Spleen (tissue), 11 donors: ENCODE results near the gene DAB1. TPM values are rescaled to one million over a fixed set of nuclear protein-coding genes. Genes with fewer than 3 reads are reported as not detected.

Source experiments
- DNase-seq: peaks from one replicate; pipeline ENCODE4 v3.0.0-alpha.2; 2020
- H3K27ac ChIP-seq, 8 donors: fragments of 200-600 bp; sonication (generic) in 7 of 8; 1 replicate in 4 of 8; 2 replicates in 4 of 8; pipeline versions ENCODE4 v1.5.0 to v1.8.0; 2016 to 2021; ENCODE audit warnings: inconsistent platforms in 4 of 8, mild to moderate bottlenecking in 4 of 8, moderate library complexity in 1 of 8
- H3K27me3 ChIP-seq, 7 donors: fragments of 200-600 bp; sonication (generic) in 6 of 7; replicated peaks in 1 of 7; 1 replicate in 4 of 7; 2 replicates in 3 of 7; pipeline versions ENCODE4 v1.5.0 to v1.8.0; 2016 to 2021; ENCODE audit warnings: inconsistent platforms in 3 of 7, mild to moderate bottlenecking in 1 of 7
- H3K36me3 ChIP-seq, 6 donors: fragments of 200-600 bp; sonication (generic) in 5 of 6; 1 replicate in 4 of 6; 2 replicates in 2 of 6; pipeline versions ENCODE4 v1.5.0 to v1.8.0; 2016 to 2021; ENCODE audit warnings: inconsistent platforms in 2 of 6
- H3K4me1 ChIP-seq, 6 donors: fragments of 200-600 bp; sonication (generic) in 5 of 6; 1 replicate in 3 of 6; 2 replicates in 3 of 6; pipeline versions ENCODE4 v1.5.0 to v1.8.0; 2016 to 2021; ENCODE audit warnings: inconsistent platforms in 3 of 6
- H3K4me3 ChIP-seq, 8 donors: fragments of 200-600 bp; sonication (generic) in 7 of 8; 1 replicate in 4 of 8; 2 replicates in 4 of 8; pipeline versions ENCODE4 v1.5.0 to v1.8.0; 2016 to 2021; ENCODE audit warnings: inconsistent platforms in 4 of 8, mild to moderate bottlenecking in 4 of 8, moderate library complexity in 2 of 8
- H3K9me3 ChIP-seq, 8 donors: fragments of 200-600 bp; sonication (generic) in 7 of 8; 1 replicate in 4 of 8; 2 replicates in 4 of 8; pipeline versions ENCODE4 v1.5.0 to v1.8.0; 2016 to 2021; ENCODE audit warnings: inconsistent platforms in 4 of 8
- CTCF ChIP-seq, 11 experiments: fragments of 200-600 bp in 7 of 11; fragments of 450-650 bp in 4 of 11; sonication (generic) in 4 of 11; IDR thresholded peaks in 8 of 11; conservative IDR thresholded peaks in 3 of 11; 1 replicate in 7 of 11; 2 replicates in 4 of 11; pipeline versions ENCODE4 v1.4.0 to v1.8.0; 2016 to 2021; ENCODE audit warnings: antibody characterized with exemption in 11 of 11, inconsistent platforms in 4 of 11, mild to moderate bottlenecking in 1 of 11
- POLR2A ChIP-seq, 3 donors: fragments of 450-650 bp; IDR thresholded peaks; one replicate each; pipeline ENCODE4 v1.5.1; 2017; ENCODE audit warnings: antibody characterized with exemption in 3 of 3, mild to moderate bottlenecking in 1 of 3
- POLR2AphosphoS5 ChIP-seq, 3 donors: sonication (generic); formaldehyde crosslinking; IDR thresholded peaks; one replicate each; pipeline ENCODE4 v1.5.1; 2017; ENCODE audit warnings: antibody characterized with exemption in 3 of 3
- WGBS, 5 donors: extraction: QIAGEN DNeasy Blood & Tissue Kit in 3 of 5; methylation state at CpG; one replicate each; pipeline versions ENCODE4 v1.1.5 to v1.1.7; 2013 to 2018; 5-methylcytosine and 5-hydroxymethylcytosine counted together
- intact Hi-C: fragments of 100-400 bp; cut with DNase I; formaldehyde crosslinking; loops from one replicate; pipeline ENCODE4 v1.15.0; 2023; ENCODE audit warnings: low total_unique reads
- polyA plus RNA-seq, 3 donors: library from polyadenylated mRNA; stranded (reverse); fragments of 200-250 nt; gene quantifications; one replicate each; pipeline ENCODE4 v1.2.1, GENCODE V29; 2013
- total RNA-seq, 7 donors: library from RNA; depleted of rRNA in 3 of 7; stranded (reverse); fragments of >200 nt in 3 of 7; fragmentation: NEBNext Ultra II Directional in 4 of 7; extraction: Animal tissue kit (Norgen Biotek cat#: 25700) in 4 of 7; gene quantifications; one replicate each; pipeline versions ENCODE4 v1.1.0 to v1.2.1, GENCODE V29; 2016 to 2021
- donor health status: healthy with polysubstance abuse.
- donor health status: DM: no; HTN: no; CAD: no; lungs with moderate emphysema.
- donor health status: DM: no; HTN: no; CAD: no.
- donor health status: Bipolar disorder and iron deficiency.
- donor health status: healthy.
- donor health status: DM: no; HTN: no; CAD: no.
- donor health status: DM: yes; HTN: yes; CAD: no.

DAB1 gene
- total and polyA plus RNA-seq, 10 donors: 0.03 to 0.70 (median 0.26) TPM; not detected in 1

GRCh38 chr1:56975446-56975845, 448.4 kb downstream of the DAB1 start:
- no peaks in the 10 kb centered on the region for H3K4me1 ChIP-seq
- TF ChIP-seq POLR2AphosphoS5 (IDR thresholded peaks at IDR 0.05) (no peak), CTCF (IDR thresholded peaks at IDR 0.05 in 8 of 11, conservative IDR thresholded peaks at IDR 0.05 in 3 of 11) (no peak), POLR2A (IDR thresholded peaks at IDR 0.05) (no peak)
- H3K4me3 ChIP-seq: no peak overlapping the region
- 61 to 77% (median 65%) methylated on average over 4 of the region's 4 CpGs for WGBS, 5 donors
- H3K9me3 ChIP-seq: peaks cover 0 to 4% (median 0%) of the 10 kb centered on the region in 8 donors
- H3K27ac ChIP-seq: peak overlapping the region in 1 of 8 donors; percentile 10
- intact Hi-C loops: no loop called here
- peaks cover 0 to 7% (median 0%) of the 10 kb centered on the region in 7 donors for H3K27me3 ChIP-seq
- DNase-seq: no peak
- no peaks in the 10 kb centered on the region for H3K36me3 ChIP-seq

- Histone ChIP-seq H3K36me3 (no peaks in the 10 kb centered on the region), H3K4me1 (no peaks in the 10 kb centered on the region), H3K27ac (peak overlapping the region in 1 of 8 donors; percentile 62), H3K4me3 (no peak overlapping the region), H3K27me3 (peaks cover 0 to 7% (median 0%) of the 10 kb centered on the region in 7 donors), H3K9me3 (peaks cover 0 to 4% (median 0%) of the 10 kb centered on the region in 8 donors)
- no peak for DNase-seq
- TF ChIP-seq CTCF (IDR thresholded peaks at IDR 0.05 in 8 of 11, conservative IDR thresholded peaks at IDR 0.05 in 3 of 11): no peak
- TF ChIP-seq POLR2A (IDR thresholded peaks at IDR 0.05): no peak
- no peak for TF ChIP-seq POLR2AphosphoS5 (IDR thresholded peaks at IDR 0.05)
- WGBS, 5 donors: 58 to 89% (median 65%) methylated on average over 3 to 5 of the region's 5 CpGs
- intact Hi-C loops: no loop called here
Measured at GRCh38 chr1:56973923-56974742, 449.7 kb downstream of the DAB1 start.

GRCh38 chr1:56972976-56973375, 450.9 kb downstream of the DAB1 start:
- H3K9me3 ChIP-seq: peaks cover 0 to 10% (median 0%) of the 10 kb centered on the region in 8 donors
- H3K27me3 ChIP-seq: peaks cover 0 to 7% (median 0%) of the 10 kb centered on the region in 7 donors
- WGBS, 5 donors: 40 to 70% (median 62%) methylated on average over 1 of the region's 1 CpG
- H3K4me3 ChIP-seq: no peak overlapping the region
- H3K4me1 ChIP-seq: no peaks in the 10 kb centered on the region
- no peak for DNase-seq
- TF ChIP-seq CTCF (IDR thresholded peaks at IDR 0.05 in 8 of 11, conservative IDR thresholded peaks at IDR 0.05 in 3 of 11): no peak
- no peaks in the 10 kb centered on the region for H3K36me3 ChIP-seq
- intact Hi-C loops: no loop called here
- no peak overlapping the region for H3K27ac ChIP-seq

DNA sequence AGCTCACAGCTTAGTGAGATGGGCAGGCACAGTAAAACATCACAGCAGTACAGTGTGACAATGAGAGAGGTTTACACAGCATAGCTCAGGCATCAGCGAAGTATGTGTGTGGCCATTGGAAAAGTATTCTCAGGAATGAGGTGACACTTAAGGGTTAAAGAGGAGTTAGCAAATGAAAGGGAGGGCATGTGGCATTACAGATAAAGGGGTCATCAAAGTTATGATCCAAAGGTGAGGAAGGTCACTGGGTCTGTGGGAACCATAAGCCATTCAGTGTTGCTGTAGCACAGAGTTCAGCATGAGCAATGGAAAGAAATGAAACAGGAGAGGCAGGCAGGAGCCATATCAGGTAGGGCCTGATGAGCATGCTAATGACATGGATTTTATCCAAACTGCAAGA, 453.6 kb downstream of the DAB1 start:
- intact Hi-C loops: no loop called here
- TF ChIP-seq POLR2A (IDR thresholded peaks at IDR 0.05) (no peak), CTCF (IDR thresholded peaks at IDR 0.05 in 8 of 11, conservative IDR thresholded peaks at IDR 0.05 in 3 of 11) (no peak), POLR2AphosphoS5 (IDR thresholded peaks at IDR 0.05) (no peak)
- H3K4me1 ChIP-seq: no peaks in the 10 kb centered on the region
- 85 to 100% (median 90%) methylated on average over 1 of the region's 1 CpG for WGBS, 5 donors
- no peak overlapping the region for H3K27ac ChIP-seq
- DNase-seq: no peak
- no peaks in the 10 kb centered on the region for H3K36me3 ChIP-seq
- H3K4me3 ChIP-seq: no peak overlapping the region
- no peaks in the 10 kb centered on the region for H3K27me3 ChIP-seq
- H3K9me3 ChIP-seq: peaks cover 0 to 10% (median 0%) of the 10 kb centered on the region in 8 donors
